Endothelial cell of umbilical vein (primary cell): ENCODE data around the gene LRP6. TPM values are rescaled to one million over a fixed set of nuclear protein-coding genes. Genes with fewer than 3 reads are reported as not detected.

Source experiments
- BruUV-seq: library from RNA; stranded (reverse); fragments of 400-500 nt; replicated peaks from 2 replicates; lab custom pipeline; 2021; lab: Mats Ljungman, UMichigan
- CTCF ChIA-PET: fragments of 300-600, 350-600 bp; sonication (Branson Sonifier 250); formaldehyde crosslinking; loops from one replicate; lab custom pipeline; 2021; ENCODE audit warnings: antibody characterized with exemption, inconsistent platforms; lab: Charles Lee
- POLR2A ChIA-PET: fragments of 300-600, 350-600 bp; sonication (Branson Sonifier 250); formaldehyde crosslinking; loops from one replicate; lab custom pipeline; 2021; ENCODE audit warnings: antibody characterized with exemption, inconsistent platforms; lab: Charles Lee
- DNase-seq: peaks from one replicate; pipeline ENCODE4 v3.0.0-alpha.2; 2011; ENCODE audit warnings: low read depth, low spot score
- FAIRE-seq: peaks from 2 replicates; lab custom pipeline; 2011; peaks lifted over from hg19 to GRCh38; lab: Jason Lieb, UNC
- H2AFZ ChIP-seq: 2 replicates; pipeline ENCODE4 v1.6.0; 2012; ENCODE audit warnings: low read depth, low read length, control low read depth, inconsistent platforms
- H3K27ac ChIP-seq: 2 replicates; pipeline ENCODE4 v1.5.1; 2011; ENCODE audit warnings: low read depth, mild to moderate bottlenecking, control low read depth, low read length, moderate library complexity; ENCODE audit not compliant: insufficient read depth
- H3K27me3 ChIP-seq, 2 experiments: 2 replicates each; pipeline versions ENCODE4 v1.6.0 to v1.6.1; 2011; ENCODE audit warnings: low read length in 2 of 2, mixed read lengths in 1 of 2; ENCODE audit not compliant: control insufficient read depth in 2 of 2, insufficient read depth in 2 of 2
- H3K36me3 ChIP-seq, 2 experiments: 2 replicates in 1 of 2; 3 replicates in 1 of 2; pipeline ENCODE4 v1.5.1; 2011; ENCODE audit warnings: low read length in 2 of 2, mild to moderate bottlenecking in 1 of 2, moderate library complexity in 1 of 2; ENCODE audit not compliant: control insufficient read depth in 2 of 2, insufficient read depth in 2 of 2; ENCODE audit errors: extremely low read depth in 1 of 2
- H3K4me1 ChIP-seq: 3 replicates; pipeline ENCODE4 v1.5.1; 2011; ENCODE audit warnings: mild to moderate bottlenecking, low read length; ENCODE audit not compliant: control insufficient read depth, insufficient read depth; ENCODE audit errors: extremely low read depth
- H3K4me2 ChIP-seq: 2 replicates; pipeline ENCODE4 v1.6.1; 2011; ENCODE audit warnings: low read length, control low read depth, mixed read lengths; ENCODE audit not compliant: insufficient read depth
- H3K4me3 ChIP-seq, 3 experiments: fragments of 200-600 bp in 1 of 3; sonication (generic), shearing (Covaris generic) in 1 of 3; replicated peaks in 1 of 3; 2 replicates each; pipeline ENCODE4 v1.5.1; 2011 to 2016; ENCODE audit warnings: control low read depth in 3 of 3, low read length in 3 of 3, mild to moderate bottlenecking in 2 of 3, inconsistent platforms in 1 of 3, low read depth in 1 of 3, moderate library complexity in 1 of 3; ENCODE audit not compliant: insufficient read depth in 1 of 3
- H3K79me2 ChIP-seq: 2 replicates; pipeline ENCODE4 v1.6.0; 2012; ENCODE audit warnings: low read length, inconsistent platforms; ENCODE audit not compliant: control insufficient read depth, insufficient read depth
- H3K9ac ChIP-seq: replicated peaks from 2 replicates; pipeline ENCODE3; 2011; ENCODE audit warnings: low read length, control low read depth; ENCODE audit not compliant: insufficient read depth; ENCODE audit errors: extremely low read depth
- H3K9me1 ChIP-seq: replicated peaks from 3 replicates; pipeline ENCODE4 v1.6.0; 2011; ENCODE audit warnings: mild to moderate bottlenecking, low read length; ENCODE audit not compliant: control insufficient read depth, insufficient read depth; ENCODE audit errors: extremely low read depth
- H3K9me3 ChIP-seq: replicated peaks from 2 replicates; pipeline ENCODE4 v1.5.1; 2012; ENCODE audit warnings: low read length, inconsistent platforms; ENCODE audit not compliant: control insufficient read depth, insufficient read depth
- H4K20me1 ChIP-seq: replicated peaks from 2 replicates; pipeline ENCODE3; 2011; ENCODE audit warnings: mild to moderate bottlenecking, low read length; ENCODE audit not compliant: control insufficient read depth, insufficient read depth; ENCODE audit errors: extremely low read depth
- EZH2 ChIP-seq: IDR thresholded peaks from 2 replicates; pipeline ENCODE4 v1.6.1; 2012; ENCODE audit warnings: borderline replicate concordance, low read depth, mild to moderate bottlenecking, moderate library complexity, low read length, inconsistent platforms; ENCODE audit not compliant: severe bottlenecking
- GATA2 ChIP-seq: IDR thresholded peaks from 2 replicates; pipeline ENCODE4 v1.7.0; 2011; ENCODE audit warnings: low read depth, mild to moderate bottlenecking, moderate library complexity, mixed read lengths, low read length; ENCODE audit not compliant: insufficient read length, insufficient read depth
- MYC ChIP-seq: IDR thresholded peaks from one replicate; pipeline ENCODE4 v1.6.1; 2011; ENCODE audit warnings: mild to moderate bottlenecking, low read depth, low read length
- POLR2A ChIP-seq: IDR thresholded peaks from 2 replicates; pipeline ENCODE4 v1.6.1; 2012; ENCODE audit warnings: low read depth, mild to moderate bottlenecking, control low read depth, low read length
- POLR2AphosphoS5 ChIP-seq: IDR thresholded peaks from 2 replicates; pipeline ENCODE4 v1.6.1; 2012; ENCODE audit warnings: low read depth, mild to moderate bottlenecking, control low read depth, low read length, moderate library complexity; ENCODE audit not compliant: insufficient read depth
- dilution Hi-C: fragments of 300-500 bp; cut with MboI; formaldehyde crosslinking; loops from one replicate; pipeline ENCODE4 v1.15.0; 2019; ENCODE audit warnings: low sequenced_read_pairs; ENCODE audit not compliant: extremely low pct_ligation_motif_present
- intact Hi-C: fragments of 100-400 bp; cut with micrococcal nuclease; formaldehyde crosslinking; loops from one replicate; pipeline ENCODE4 v1.10.0; 2022
- polyA plus RNA-seq, 4 experiments: library from polyadenylated mRNA; depleted of rRNA in 3 of 4; stranded (reverse) in 3 of 4; unstranded in 1 of 4; fragments of >200 nt; gene quantifications; 2 replicates each; pipeline versions ENCODE4 v1.2.1 to v1.2.3, GENCODE V29; 2011 to 2012; ENCODE audit warnings: missing spikeins in 1 of 4
- total RNA-seq: library from RNA; stranded (reverse); gene quantifications from 2 replicates; pipeline ENCODE4 v1.2.3, GENCODE V29; 2021
- TF ChIP-seq, protein P1 (sequence below): IDR thresholded peaks from 2 replicates; pipeline ENCODE4 v1.6.1; 2011; ENCODE audit not compliant: insufficient read depth, insufficient read length
- TF ChIP-seq, protein P2 (sequence below), 2 donors: IDR thresholded peaks; 1 replicate in 1 of 2; 2 replicates in 1 of 2; pipeline ENCODE4 v1.5.1; 2011; ENCODE audit warnings: low read length in 2 of 2, mild to moderate bottlenecking in 2 of 2, moderate library complexity in 2 of 2, control low read depth in 1 of 2, inconsistent platforms in 1 of 2, low read depth in 1 of 2; ENCODE audit not compliant: insufficient read depth in 1 of 2; ENCODE audit errors: extremely low read depth in 1 of 2

LRP6 gene
- total and polyA plus RNA-seq, 2 donors (not counting 3 experiments of a cell fraction or from before 2014, with no cell fraction given), result 28.5 to 41.7 TPM

GRCh38 chr12:12206776-12207388, 60.0 kb downstream of the LRP6 start:
- peaks cover 5% of the 10 kb centered on the region for H4K20me1 ChIP-seq
- no peak overlapping the region for H2AFZ ChIP-seq
- H3K4me2 ChIP-seq, result no peak overlapping the region
- H3K36me3 ChIP-seq, result no peaks in the 10 kb centered on the region
- intact Hi-C loops (no loop called here), dilution Hi-C loops (no loop called here)
- peaks cover 11% of the 10 kb centered on the region for H3K79me2 ChIP-seq
- H3K27ac ChIP-seq, result no peak overlapping the region
- TF ChIP-seq EZH2 (no peak), GATA2 (no peak), POLR2A (no peak), MYC (no peak), POLR2AphosphoS5 (no peak)
- TF ChIP-seq, protein P1, sequence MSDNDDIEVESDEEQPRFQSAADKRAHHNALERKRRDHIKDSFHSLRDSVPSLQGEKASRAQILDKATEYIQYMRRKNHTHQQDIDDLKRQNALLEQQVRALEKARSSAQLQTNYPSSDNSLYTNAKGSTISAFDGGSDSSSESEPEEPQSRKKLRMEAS, result no peak
- TF ChIP-seq, protein P2, sequence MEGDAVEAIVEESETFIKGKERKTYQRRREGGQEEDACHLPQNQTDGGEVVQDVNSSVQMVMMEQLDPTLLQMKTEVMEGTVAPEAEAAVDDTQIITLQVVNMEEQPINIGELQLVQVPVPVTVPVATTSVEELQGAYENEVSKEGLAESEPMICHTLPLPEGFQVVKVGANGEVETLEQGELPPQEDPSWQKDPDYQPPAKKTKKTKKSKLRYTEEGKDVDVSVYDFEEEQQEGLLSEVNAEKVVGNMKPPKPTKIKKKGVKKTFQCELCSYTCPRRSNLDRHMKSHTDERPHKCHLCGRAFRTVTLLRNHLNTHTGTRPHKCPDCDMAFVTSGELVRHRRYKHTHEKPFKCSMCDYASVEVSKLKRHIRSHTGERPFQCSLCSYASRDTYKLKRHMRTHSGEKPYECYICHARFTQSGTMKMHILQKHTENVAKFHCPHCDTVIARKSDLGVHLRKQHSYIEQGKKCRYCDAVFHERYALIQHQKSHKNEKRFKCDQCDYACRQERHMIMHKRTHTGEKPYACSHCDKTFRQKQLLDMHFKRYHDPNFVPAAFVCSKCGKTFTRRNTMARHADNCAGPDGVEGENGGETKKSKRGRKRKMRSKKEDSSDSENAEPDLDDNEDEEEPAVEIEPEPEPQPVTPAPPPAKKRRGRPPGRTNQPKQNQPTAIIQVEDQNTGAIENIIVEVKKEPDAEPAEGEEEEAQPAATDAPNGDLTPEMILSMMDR (IDR thresholded peaks at IDR 0.05; ENCODE audit: extremely low read depth in 1 of 2, insufficient read depth in 1 of 2, low read depth in 1 of 2, low read length in 2 of 2), result no peak
- H3K9me1 ChIP-seq, result no peaks in the 10 kb centered on the region
- no peaks in the 10 kb centered on the region for H3K27me3 ChIP-seq
- CTCF ChIA-PET, result interaction anchor here (1.3 kb wide), 1 partner anchor 32 kb away, joined by 3 read pairs; no protein-coding TSS in a partner anchor
- no peak for DNase-seq
- no peak overlapping the region for H3K4me3 ChIP-seq
- H3K9ac ChIP-seq, result no peak overlapping the region
- POLR2A ChIA-PET, result no interaction called here
- FAIRE-seq, result no peak
- no TSS peak for BruUV-seq
- H3K9me3 ChIP-seq, result no peaks in the 10 kb centered on the region
- H3K4me1 ChIP-seq, result no peaks in the 10 kb centered on the region
